GM23248 (cell line): ENCODE results near the gene UFSP1. TPM values are rescaled to one million over a fixed set of nuclear protein-coding genes. Genes with fewer than 3 reads are reported as not detected.

Experiments used
- DNase-seq: peaks from one replicate; pipeline ENCODE4 v3.0.0-alpha.2; 2015
- H2AFZ ChIP-seq: fragments of 200-600 bp; sonication (generic); 2 replicates; pipeline ENCODE4 v1.6.1; 2016; ENCODE audit warnings: antibody characterized with exemption
- H3F3A ChIP-seq: fragments of 200-600 bp; sonication (generic); 2 replicates; pipeline ENCODE4 v1.6.1; 2016; ENCODE audit warnings: mild to moderate bottlenecking, antibody characterized with exemption, mixed run types; ENCODE audit not compliant: insufficient read depth
- H3K27ac ChIP-seq: fragments of 200-600 bp; sonication (generic); 2 replicates; pipeline ENCODE4 v1.5.1; 2016; ENCODE audit warnings: mild to moderate bottlenecking
- H3K27me3 ChIP-seq: fragments of 200-600 bp; sonication (generic); replicated peaks from 2 replicates; pipeline ENCODE4 v1.6.1; 2016; ENCODE audit warnings: mild to moderate bottlenecking; ENCODE audit not compliant: insufficient read depth
- H3K36me3 ChIP-seq: fragments of 200-600 bp; sonication (generic); 2 replicates; pipeline ENCODE4 v1.6.1; 2016; ENCODE audit warnings: low read depth, mild to moderate bottlenecking
- H3K4me1 ChIP-seq: fragments of 200-600 bp; sonication (generic); 2 replicates; pipeline ENCODE4 v1.6.1; 2016; ENCODE audit warnings: mild to moderate bottlenecking; ENCODE audit not compliant: insufficient read depth
- H3K4me2 ChIP-seq: fragments of 200-600 bp; sonication (generic); one replicate; pipeline ENCODE4 v1.6.1; 2016; ENCODE audit warnings: mild to moderate bottlenecking; ENCODE audit not compliant: unreplicated experiment
- H3K4me3 ChIP-seq: fragments of 200-600 bp; sonication (generic); 2 replicates; pipeline ENCODE4 v1.5.1; 2016; ENCODE audit warnings: mild to moderate bottlenecking
- H3K79me2 ChIP-seq: fragments of 200-600 bp; sonication (generic); 2 replicates; pipeline ENCODE4 v1.6.1; 2016; ENCODE audit warnings: mild to moderate bottlenecking; ENCODE audit not compliant: insufficient read depth
- H3K9ac ChIP-seq: fragments of 200-600 bp; sonication (generic); 2 replicates; pipeline ENCODE4 v1.6.1; 2016; ENCODE audit warnings: mild to moderate bottlenecking
- H3K9me2 ChIP-seq: fragments of 200-600 bp; sonication (generic); 2 replicates; pipeline ENCODE4 v1.6.1; 2016; ENCODE audit warnings: mixed run types, mild to moderate bottlenecking, moderate library complexity; ENCODE audit not compliant: insufficient read depth
- H3K9me3 ChIP-seq: fragments of 200-600 bp; sonication (generic); one replicate; pipeline ENCODE4 v1.6.1; 2017; ENCODE audit warnings: low read depth
- H4K20me1 ChIP-seq: fragments of 200-600 bp; sonication (generic); 2 replicates; pipeline ENCODE4 v1.6.0; 2016; ENCODE audit not compliant: insufficient read depth
- EZH2 ChIP-seq: fragments of 200-600 bp; sonication (generic); IDR thresholded peaks from 2 replicates; pipeline ENCODE4 v1.6.1; 2018; ENCODE audit warnings: antibody characterized with exemption, mild to moderate bottlenecking; ENCODE audit not compliant: insufficient read depth, poor library complexity, severe bottlenecking
- EZH2phosphoT487 ChIP-seq: fragments of 200-600 bp; sonication (generic); IDR thresholded peaks from 2 replicates; pipeline ENCODE4 v1.6.1; 2018; ENCODE audit warnings: antibody characterized with exemption, moderate library complexity, mild to moderate bottlenecking, low read depth; ENCODE audit not compliant: insufficient read depth
- WGBS, 2 experiments: methylation state at CpG; one replicate each; pipeline ENCODE4 v1.1.6; 2015 to 2017; ENCODE audit warnings: low lambda C conversion rate in 2 of 2, low coverage in 1 of 2; ENCODE audit errors: missing lambda C conversion rate in 2 of 2; 5-methylcytosine and 5-hydroxymethylcytosine counted together
- in situ Hi-C: fragments of 300-500 bp; cut with MboI; formaldehyde crosslinking; loops from 2 replicates; pipeline ENCODE4 v1.15.0; 2020
- polyA plus RNA-seq: library from polyadenylated mRNA; unstranded; fragments of >200 nt; fragmentation: Nextera tagmentation; extraction: Ambion mirVana; gene quantifications from 2 replicates; pipeline ENCODE4 v1.2.1, GENCODE V29; 2016
- total RNA-seq: library from RNA; depleted of rRNA; stranded (reverse); fragments of >200 nt; shearing (Covaris generic); gene quantifications from 2 replicates; pipeline ENCODE4 v1.2.3, GENCODE V29; 2014

The UFSP1 gene
- total and polyA plus RNA-seq, 2 experiments from 2014 or later = 5.1 to 9.9 TPM

DNA sequence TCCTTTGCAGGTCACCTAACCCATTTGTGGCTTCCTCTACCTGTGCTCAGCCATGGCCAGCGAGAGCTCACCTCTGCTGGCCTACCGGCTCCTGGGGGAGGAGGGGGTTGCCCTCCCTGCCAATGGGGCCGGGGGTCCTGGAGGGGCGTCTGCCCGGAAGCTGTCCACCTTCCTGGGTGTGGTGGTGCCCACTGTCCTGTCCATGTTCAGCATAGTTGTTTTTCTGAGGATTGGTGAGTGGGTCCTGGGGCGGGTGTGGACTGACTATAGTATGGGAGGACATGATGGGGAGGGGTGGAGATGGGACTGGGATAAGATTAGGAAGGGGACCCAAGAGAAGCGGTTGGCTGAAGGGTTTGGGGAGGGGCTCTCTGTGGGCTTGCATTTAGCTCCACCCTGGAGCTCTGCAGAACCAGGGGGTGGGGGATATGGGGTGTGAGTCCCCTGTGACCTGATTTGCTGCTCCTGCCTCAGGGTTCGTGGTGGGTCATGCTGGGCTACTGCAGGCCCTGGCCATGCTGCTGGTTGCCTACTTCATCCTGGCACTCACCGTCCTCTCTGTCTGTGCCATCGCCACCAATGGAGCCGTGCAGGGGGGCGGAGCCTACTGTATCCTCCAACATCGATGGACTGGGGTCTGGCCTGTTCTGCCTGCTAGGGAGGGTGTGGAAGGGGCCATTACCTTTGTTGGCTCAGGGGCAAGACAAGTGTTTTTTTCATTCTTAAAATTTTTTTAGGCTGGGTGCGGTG, 35.2 kb downstream of the UFSP1 start:
- Histone ChIP-seq H3K4me2 (no peak overlapping the region), H3F3A (no peaks in the 10 kb centered on the region), H3K27ac (no peak overlapping the region), H3K9me2 (no peaks in the 10 kb centered on the region), H3K27me3 (no peaks in the 10 kb centered on the region), H4K20me1 (no peaks in the 10 kb centered on the region), H3K79me2 (0 out of 2 replicates have a peak, but pooled peaks cover 3% of the 10 kb centered on the region), H3K9me3 (no peaks in the 10 kb centered on the region), H2AFZ (no peak overlapping the region), H3K9ac (no peak overlapping the region), H3K4me3 (no peak overlapping the region), H3K4me1 (no peaks in the 10 kb centered on the region), H3K36me3 (no peaks in the 10 kb centered on the region)
- no peak for DNase-seq
- in situ Hi-C loops = loop anchor here (10.0 to 25.0 kb wide), 2 partner anchors 140 to 392 kb away; partner anchors contain the start of gene SPACDR
- TF ChIP-seq EZH2 = no peak
- no peak for TF ChIP-seq EZH2phosphoT487
- WGBS, 2 experiments = 89 to 90% methylated on average over 14 of the region's 14 CpGs

DNA sequence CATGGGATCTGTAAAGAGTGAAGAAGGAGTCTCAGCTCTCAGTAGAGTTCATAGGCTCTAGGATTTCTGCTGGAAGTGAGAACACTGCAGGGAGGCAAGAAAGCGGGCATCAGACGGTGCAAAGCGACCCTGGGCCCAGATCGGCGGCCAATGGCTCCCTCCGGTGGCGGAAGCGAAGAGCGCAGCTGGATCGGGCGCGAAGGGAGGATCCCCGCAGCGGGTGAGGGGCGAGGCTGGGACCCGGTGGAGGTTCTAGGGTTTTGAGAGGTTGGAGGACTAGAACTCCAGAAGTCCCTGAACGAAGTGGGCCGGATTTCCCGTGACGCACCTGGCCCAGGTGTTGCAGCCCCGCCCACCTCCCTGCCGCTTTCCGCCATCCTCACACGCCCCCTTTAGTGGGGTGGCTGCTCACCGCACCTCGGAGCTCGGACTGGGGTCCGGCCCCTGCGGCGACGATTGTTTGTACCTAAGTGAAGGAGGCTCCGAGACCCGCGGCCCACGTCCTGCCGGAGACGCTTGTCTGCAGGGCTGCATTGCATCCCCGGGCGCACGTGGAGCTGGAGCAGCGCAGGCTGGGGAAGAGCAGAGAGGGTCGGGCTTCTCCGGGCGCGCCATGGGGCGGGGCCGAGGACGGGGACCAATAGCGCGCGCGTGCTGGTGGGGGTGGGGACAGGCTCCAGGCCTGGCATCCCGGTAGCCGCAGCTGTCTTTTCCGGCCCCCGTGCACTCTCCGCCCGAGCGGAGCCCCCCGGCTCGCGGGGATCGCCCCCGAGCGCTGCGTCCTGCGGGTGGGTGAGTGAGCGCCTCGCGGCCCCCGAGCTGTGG, 37.3 kb downstream of the UFSP1 start, which contains the start of gene SLC12A9:
SLC12A9 (plus strand) TSS at position 666 of the 825 bp plus-strand sequence. CDS start 1,485 bp downstream, outside the sequence.
- Histone ChIP-seq H3K4me2 (peak within 1 kb of the TSS; percentile 92), H3K36me3 (no peaks in the 10 kb centered on the region), H3K79me2 (0 out of 2 replicates have a peak, but pooled peaks cover 3% of the 10 kb centered on the region), H3K4me1 (no peaks in the 10 kb centered on the region), H3K9me2 (no peaks in the 10 kb centered on the region), H4K20me1 (no peaks in the 10 kb centered on the region), H3K9ac (peak within 1 kb of the TSS; percentile 80), H3F3A (no peaks in the 10 kb centered on the region), H3K4me3 (peak within 1 kb of the TSS; percentile 91), H3K9me3 (no peaks in the 10 kb centered on the region), H2AFZ (peak within 1 kb of the TSS; percentile 95), H3K27ac (no peak within 1 kb of the TSS), H3K27me3 (no peaks in the 10 kb centered on the region)
- TF ChIP-seq EZH2phosphoT487 (no peak), EZH2 (no peak)
- DNase-seq = peak; percentile 97
- in situ Hi-C loops = loop anchor here (10.0 to 25.0 kb wide), 2 partner anchors 137 to 390 kb away; partner anchors contain the start of gene SPACDR
- 1% methylated on average over 52 to 71 of the region's 71 CpGs for WGBS, 2 experiments

DNA sequence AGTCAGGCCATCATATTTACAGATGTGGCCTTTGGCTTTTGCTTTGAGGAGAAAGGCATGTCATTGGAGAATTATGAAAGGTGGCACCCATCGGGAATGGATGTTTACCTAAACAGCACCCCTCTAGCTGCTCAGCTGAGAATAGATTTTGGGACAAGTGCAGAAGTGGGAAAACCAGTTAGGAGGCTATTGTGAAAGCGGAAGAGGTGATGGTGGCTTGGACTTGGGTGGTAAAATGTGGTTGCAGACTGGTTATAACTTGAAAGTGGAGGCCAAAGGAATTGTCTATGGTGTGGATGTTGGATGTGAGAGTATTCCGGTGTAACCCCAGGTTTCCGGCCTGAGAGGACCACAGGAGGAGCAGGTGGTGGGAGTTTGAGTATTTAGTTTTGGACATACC, 42.2 kb downstream of the UFSP1 start:
- 91 to 97% methylated on average over 4 of the region's 4 CpGs for WGBS, 2 experiments
- no peaks in the 10 kb centered on the region for H3F3A ChIP-seq
- TF ChIP-seq EZH2 = no peak
- TF ChIP-seq EZH2phosphoT487 = no peak
- H3K4me1 ChIP-seq = no peaks in the 10 kb centered on the region
- no peaks in the 10 kb centered on the region for H3K79me2 ChIP-seq
- no peaks in the 10 kb centered on the region for H3K9me3 ChIP-seq
- no peaks in the 10 kb centered on the region for H3K9me2 ChIP-seq
- H3K9ac ChIP-seq = no peak overlapping the region
- no peaks in the 10 kb centered on the region for H3K27me3 ChIP-seq
- in situ Hi-C loops = no loop called here
- no peak overlapping the region for H3K27ac ChIP-seq
- H4K20me1 ChIP-seq = no peaks in the 10 kb centered on the region
- DNase-seq = no peak
- no peak overlapping the region for H3K4me2 ChIP-seq
- H2AFZ ChIP-seq = no peak overlapping the region
- H3K4me3 ChIP-seq = no peak overlapping the region
- no peaks in the 10 kb centered on the region for H3K36me3 ChIP-seq

DNA sequence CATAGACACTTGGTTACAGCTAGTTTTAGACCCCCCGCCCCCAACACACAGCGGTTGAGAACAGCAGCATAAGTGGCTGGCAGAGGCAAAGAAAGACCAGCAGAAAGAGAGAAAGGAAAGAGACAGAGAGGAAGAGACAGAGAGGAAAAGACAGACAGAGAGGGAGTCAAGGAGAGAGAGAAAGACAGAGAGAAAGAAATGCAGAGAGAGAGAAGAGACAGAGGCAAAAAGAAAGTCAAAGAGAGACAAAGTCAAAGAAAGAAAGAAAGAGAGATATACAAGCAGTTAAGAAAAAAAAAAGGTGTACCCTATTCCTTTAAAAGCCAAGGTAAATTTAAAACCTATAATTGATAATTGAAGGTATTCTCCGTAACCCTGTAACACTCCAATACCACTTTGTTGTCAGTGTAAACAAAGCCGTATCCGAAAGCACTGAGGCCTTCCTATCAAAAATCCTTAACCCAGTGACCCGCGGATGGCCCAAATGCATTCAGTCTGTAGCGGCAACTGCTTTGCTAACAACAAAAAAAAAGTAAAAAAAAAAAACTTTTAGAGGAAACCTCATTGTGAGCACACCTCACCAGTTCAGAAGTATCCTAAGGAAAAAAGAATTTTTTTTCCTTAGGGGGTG, 48.9 kb downstream of the UFSP1 start:
- Histone ChIP-seq H3K27me3 (no peaks in the 10 kb centered on the region), H2AFZ (no peak overlapping the region), H3K9ac (no peak overlapping the region), H3K9me2 (no peaks in the 10 kb centered on the region), H3K36me3 (no peaks in the 10 kb centered on the region), H4K20me1 (no peaks in the 10 kb centered on the region), H3K4me2 (no peak overlapping the region), H3K4me3 (no peak overlapping the region), H3K79me2 (no peaks in the 10 kb centered on the region), H3K9me3 (no peaks in the 10 kb centered on the region), H3K4me1 (no peaks in the 10 kb centered on the region), H3K27ac (no peak overlapping the region), H3F3A (no peaks in the 10 kb centered on the region)
- WGBS, 2 experiments = 78 to 80% methylated on average over 8 of the region's 8 CpGs
- in situ Hi-C loops = no loop called here
- TF ChIP-seq EZH2phosphoT487 (no peak), EZH2 (no peak)
- no peak for DNase-seq
